OCI-LY1 (cell line): Measurements from ENCODE around the gene COPA.

Source experiments
- CTCF ChIP-seq: fragments of 200-600 bp; sonication (generic), shearing (Covaris generic); IDR thresholded peaks from 2 replicates; pipeline ENCODE4 v1.5.1; 2017; ENCODE audit warnings: mild to moderate bottlenecking, antibody characterized with exemption, low read length, moderate library complexity, mixed read lengths
- EZH2 ChIP-seq: fragments of 200-600 bp; sonication (generic), shearing (Covaris generic); IDR thresholded peaks from 2 replicates; pipeline ENCODE4 v1.8.0; 2017; ENCODE audit warnings: borderline replicate concordance, mixed run types, mild to moderate bottlenecking, antibody characterized with exemption, low read length, moderate library complexity, mixed read lengths

DNA sequence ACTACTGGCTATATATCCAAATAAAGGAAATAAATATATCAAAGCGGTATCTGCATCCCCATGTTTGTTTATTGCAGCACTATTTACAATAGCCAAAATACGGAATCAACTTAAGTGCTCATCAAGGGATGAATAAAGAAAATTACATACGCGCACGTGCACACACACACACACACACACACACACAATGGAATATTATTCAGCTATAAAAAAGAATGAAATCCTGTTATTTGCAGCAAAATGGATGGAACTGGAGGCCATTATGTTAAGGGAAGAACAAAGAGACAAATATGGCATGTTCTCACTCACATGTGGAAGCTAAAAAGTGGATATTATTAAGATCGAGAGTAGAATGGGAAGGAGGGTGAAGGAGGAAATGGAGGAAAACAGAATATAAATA is 20.2 kb downstream of the COPA start:
- no peak for TF ChIP-seq CTCF
- no peak for TF ChIP-seq EZH2
